Adipose tissue (tissue), 3 donors: ENCODE results near the gene ACRBP. TPM values are rescaled to one million over a fixed set of nuclear protein-coding genes. Genes with fewer than 3 reads are reported as not detected.

Experiments
- H3K27ac ChIP-seq: one replicate; pipeline ENCODE4 v1.5.1; 2013; ENCODE audit warnings: low read depth, low read length
- WGBS, 3 donors: extraction: QIAGEN DNeasy Blood & Tissue Kit; methylation state at CpG; one replicate each; pipeline ENCODE4 v1.1.7; 2013; 5-methylcytosine and 5-hydroxymethylcytosine counted together
- polyA plus RNA-seq, 3 donors: library from polyadenylated mRNA; stranded (reverse); fragments of 200-250 nt; gene quantifications; one replicate each; pipeline ENCODE4 v1.2.3, GENCODE V29; 2013
- donor health status: healthy with polysubstance abuse.
- donor health status: Bipolar disorder and iron deficiency.
- donor health status: healthy.

Gene ACRBP
- polyA plus RNA-seq, 3 donors, result 0.74 to 1.6 TPM; not detected in 1

DNA sequence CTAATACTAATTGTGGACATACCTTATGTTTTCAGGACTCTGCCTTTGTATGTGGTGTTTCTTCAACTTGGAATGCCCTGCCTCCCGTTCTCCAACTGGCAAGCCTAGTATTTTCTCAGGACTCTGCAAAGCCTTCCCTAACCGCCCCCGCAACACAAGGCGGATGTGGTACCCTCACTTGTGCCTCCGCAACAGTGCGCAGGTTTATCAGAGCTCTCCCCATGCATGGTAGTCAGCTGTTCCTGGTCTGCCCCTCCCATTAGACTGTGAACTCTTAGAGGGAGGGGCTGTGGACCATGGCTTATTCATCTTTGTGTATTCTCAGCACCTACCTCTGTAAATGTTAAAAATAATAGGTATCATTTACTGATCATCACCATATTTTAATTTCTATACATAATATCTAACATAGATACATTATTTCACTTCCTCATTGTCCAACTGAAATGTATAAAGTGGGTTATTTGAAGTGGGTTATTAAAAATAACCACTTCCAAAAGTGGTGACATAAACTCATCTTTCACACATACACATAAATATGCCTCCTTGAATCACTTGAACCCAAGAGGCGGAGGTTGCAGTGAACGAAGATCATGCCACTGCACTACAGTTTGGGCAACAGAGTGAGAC, 20.5 kb downstream of the ACRBP start:
- WGBS, 3 donors, result 69 to 79% (median 76%) methylated on average over 8 of the region's 8 CpGs
- H3K27ac ChIP-seq, result no peak overlapping the region

GRCh38 chr12:6620885-6621274, 26.4 kb downstream of the ACRBP start:
- 76 to 87% (median 82%) methylated on average over 29 of the region's 29 CpGs for WGBS, 3 donors
- no peak overlapping the region for H3K27ac ChIP-seq

DNA sequence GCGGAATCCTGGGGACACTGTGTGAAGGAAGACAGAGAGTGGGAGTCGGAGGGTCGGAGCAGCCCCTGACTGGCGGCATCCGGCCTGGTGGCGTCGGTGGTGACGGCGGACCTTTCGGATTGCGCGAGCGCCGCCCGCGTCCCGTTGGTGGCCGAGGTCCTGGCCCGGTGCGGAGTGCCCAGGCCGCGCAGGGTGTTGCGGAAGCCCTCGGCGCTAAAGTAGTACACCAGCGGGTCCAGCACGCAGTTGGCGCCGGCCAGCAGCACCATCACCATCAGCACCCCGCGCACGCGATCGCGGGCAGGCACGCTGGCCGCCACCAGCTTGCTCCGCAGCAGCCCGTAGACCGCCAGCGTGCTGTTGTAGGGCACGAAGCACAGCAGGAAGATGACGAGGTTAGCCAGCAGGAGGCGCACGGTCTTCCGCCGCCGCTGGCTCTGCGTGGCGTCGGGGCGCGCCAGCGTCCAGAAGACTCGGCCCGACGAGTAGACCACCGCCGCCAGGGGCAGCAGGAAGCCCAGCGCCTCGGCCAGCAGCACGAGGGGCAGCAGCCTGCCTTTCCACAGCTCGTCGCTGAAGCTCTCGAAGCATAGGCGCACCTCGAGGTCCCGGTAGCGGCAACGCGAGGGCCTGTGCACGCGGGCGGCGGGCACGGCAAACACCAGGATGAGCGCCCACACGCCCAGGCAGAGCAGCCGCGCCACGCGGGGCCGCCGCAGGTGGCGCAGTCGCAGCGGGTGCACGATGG, 26.9 kb downstream of the ACRBP start:
- 21 to 44% (median 33%) methylated on average over 79 to 88 of the region's 88 CpGs for WGBS, 3 donors
- H3K27ac ChIP-seq, result no peak overlapping the region

GRCh38 chr12:6618483-6619225, 28.6 kb downstream of the ACRBP start:
- WGBS, 3 donors, result 67 to 69% (median 69%) methylated on average over 4 to 5 of the region's 5 CpGs
- H3K27ac ChIP-seq, result no peak overlapping the region

DNA sequence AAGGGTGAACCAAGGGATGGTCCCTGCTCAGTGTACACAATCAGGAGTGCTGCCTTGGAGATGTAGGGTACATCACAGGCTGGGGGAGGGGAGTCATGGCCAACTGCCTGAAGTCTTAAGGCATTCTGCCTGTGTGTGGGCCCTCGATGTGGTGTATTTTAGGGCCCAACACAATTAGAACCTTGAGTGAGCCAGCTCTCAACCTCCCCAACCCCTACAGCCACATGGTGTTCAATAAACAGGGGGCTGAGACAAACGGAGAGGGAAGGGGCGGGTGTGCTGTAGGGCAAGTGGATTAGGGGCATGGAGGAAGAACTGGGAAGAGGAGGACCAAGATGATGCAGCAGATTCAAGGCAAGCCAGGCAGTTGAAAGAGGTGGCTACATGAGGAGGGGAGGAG, 31.4 kb downstream of the ACRBP start:
- no peak overlapping the region for H3K27ac ChIP-seq
- 40 to 69% (median 40%) methylated on average over 3 of the region's 3 CpGs for WGBS, 3 donors

DNA sequence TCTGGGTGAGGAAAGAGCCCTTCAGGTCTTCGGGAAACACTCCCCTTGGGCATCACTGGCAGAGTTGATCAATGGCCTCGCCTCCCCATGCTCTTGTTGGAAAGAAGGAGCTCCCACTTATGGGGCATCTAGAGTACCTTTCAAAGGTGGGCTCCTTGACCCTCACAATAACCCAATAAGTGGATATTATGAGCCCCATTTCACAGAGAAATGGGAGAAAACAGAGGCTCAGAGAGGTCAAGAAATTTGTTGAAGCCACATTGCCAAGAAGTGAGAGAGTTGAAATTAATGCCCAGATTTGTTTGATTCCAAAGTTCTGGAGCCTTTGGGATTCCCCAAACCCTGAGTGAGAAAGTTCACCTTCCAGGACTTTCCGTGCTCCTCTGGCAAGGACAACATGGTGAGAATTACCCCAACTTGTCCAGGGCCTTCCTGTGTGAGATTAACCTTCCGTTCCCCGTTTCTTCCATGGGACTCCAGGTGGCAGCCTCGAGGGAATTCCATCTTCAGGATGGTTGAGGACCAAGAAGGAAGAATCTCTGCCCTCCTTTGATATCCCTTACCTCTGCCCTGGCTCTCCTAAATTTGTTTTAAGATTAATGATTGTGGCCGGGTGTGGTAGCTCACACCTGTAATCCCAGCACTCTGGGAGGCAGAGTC, 32.6 kb downstream of the ACRBP start:
- H3K27ac ChIP-seq, result no peak overlapping the region
- WGBS, 3 donors, result 48 to 69% (median 65%) methylated on average over 7 of the region's 7 CpGs

- WGBS, 3 donors, result 4 to 8% (median 4%) methylated on average over 20 to 21 of the region's 21 CpGs
- peak overlapping the region; percentile 11 for H3K27ac ChIP-seq
Observed at GRCh38 chr12:6613776-6614512, 33.3 kb downstream of the ACRBP start.

DNA sequence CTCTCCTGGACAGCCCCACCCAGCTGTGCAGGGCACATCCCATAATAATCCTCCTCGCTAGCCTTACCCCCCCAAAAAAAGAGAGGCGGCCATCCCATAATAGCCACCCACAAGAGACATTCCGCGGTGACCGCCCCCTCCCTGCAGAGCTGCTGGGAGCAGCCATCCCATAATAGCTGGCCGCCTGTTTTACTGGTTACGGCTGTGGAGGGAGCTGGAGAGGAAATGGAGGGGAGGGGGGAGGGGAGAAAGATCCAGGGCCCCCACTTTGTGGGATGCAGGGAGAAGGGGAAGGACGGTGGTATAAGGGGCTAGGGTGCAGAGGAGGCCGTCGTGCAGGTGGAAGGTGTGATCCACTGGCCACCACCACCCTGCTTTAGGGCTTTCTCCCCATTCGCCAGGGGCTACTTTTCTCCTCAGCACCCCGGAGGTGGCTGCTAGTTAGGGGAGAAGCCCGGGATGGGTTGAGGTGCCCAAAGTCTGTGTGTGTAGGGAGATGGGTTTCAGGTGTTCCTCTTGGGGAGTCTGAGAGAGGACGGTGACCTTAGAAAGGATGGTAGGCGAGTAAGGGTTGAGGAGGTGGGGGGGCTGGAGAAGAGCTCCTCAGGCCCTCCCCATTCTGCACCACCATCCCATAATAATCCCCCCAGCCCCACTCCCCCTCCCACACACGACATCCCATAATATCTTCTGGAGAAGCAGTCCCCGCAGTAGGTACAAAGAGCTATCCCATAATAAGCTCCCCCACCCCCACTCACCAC, 34.0 kb downstream of the ACRBP start:
- 2 to 6% (median 2%) methylated on average over 15 to 17 of the region's 17 CpGs for WGBS, 3 donors
- H3K27ac ChIP-seq, result no peak overlapping the region

GRCh38 chr12:6612652-6613014, 34.6 kb downstream of the ACRBP start:
- WGBS, 3 donors, result 37 to 42% (median 38%) methylated on average over 7 of the region's 7 CpGs
- H3K27ac ChIP-seq, result no peak overlapping the region

DNA sequence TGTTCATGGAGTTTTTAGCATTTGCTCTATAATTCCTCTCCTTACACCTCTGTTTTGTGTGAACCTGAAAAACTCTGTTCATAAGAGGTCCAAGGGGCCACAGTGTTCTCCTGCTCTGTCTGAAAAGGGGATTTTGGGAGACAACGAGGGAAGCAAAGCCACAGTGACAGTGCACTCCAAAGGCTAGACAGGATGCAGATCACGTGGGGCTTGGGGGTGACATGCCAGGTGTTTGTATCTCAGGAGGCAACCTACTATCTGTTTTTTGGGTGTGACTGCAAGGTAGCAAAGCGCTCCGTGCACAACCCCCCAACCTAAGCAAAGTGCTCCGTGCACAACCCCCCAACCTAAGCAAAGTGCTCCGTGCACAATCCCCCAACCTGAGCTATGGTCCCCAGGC, 35.0 kb downstream of the ACRBP start:
- 65 to 77% (median 68%) methylated on average over 6 of the region's 6 CpGs for WGBS, 3 donors
- no peak overlapping the region for H3K27ac ChIP-seq

- WGBS, 3 donors, result 27 to 57% (median 53%) methylated on average over 8 of the region's 8 CpGs
Observed at GRCh38 chr12:6608592-6609281, 38.5 kb downstream of the ACRBP start.

DNA sequence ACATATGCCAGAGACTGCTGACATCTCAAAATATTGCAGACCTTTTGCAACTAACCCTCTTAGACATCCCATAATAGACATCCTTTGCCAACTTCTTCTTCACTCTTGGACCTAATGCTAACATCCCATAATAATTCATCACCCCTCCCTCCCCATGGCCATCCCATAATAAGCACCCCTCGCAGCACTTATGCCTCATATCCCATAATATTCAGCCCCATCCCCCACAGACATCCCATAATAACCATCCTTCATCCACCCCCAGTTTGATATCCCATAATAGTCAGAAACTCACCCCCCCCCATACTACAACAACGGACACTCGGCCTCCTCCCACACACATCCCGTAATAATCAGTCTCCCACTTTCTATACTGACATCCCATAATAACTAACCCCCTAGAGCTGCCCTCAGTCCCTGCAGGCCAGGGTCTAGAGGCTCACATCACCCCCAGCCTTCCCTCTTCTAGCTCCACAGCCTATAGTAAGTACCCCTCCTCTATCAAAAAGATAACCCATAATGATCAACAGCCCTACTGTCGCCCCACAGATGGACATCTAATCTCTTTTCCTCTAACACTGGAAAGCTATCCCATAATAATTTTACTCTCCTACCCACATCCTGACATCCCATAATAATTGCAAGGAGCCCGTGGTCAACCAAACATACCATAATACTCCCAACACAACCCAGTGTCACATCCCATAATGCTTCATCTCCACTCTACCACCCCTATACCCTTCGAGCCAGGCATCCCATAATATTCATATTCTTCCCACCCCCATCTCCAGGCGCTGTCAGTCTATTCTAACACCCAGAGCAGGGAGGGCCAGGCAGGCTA, 39.3 kb downstream of the ACRBP start:
- H3K27ac ChIP-seq, result no peak overlapping the region
- WGBS, 3 donors, result 2 to 4% (median 4%) methylated on average over 8 of the region's 8 CpGs

More at GRCh38 chr12:6608592-6609281, 38.5 kb downstream of the ACRBP start:
- no peak overlapping the region for H3K27ac ChIP-seq

DNA sequence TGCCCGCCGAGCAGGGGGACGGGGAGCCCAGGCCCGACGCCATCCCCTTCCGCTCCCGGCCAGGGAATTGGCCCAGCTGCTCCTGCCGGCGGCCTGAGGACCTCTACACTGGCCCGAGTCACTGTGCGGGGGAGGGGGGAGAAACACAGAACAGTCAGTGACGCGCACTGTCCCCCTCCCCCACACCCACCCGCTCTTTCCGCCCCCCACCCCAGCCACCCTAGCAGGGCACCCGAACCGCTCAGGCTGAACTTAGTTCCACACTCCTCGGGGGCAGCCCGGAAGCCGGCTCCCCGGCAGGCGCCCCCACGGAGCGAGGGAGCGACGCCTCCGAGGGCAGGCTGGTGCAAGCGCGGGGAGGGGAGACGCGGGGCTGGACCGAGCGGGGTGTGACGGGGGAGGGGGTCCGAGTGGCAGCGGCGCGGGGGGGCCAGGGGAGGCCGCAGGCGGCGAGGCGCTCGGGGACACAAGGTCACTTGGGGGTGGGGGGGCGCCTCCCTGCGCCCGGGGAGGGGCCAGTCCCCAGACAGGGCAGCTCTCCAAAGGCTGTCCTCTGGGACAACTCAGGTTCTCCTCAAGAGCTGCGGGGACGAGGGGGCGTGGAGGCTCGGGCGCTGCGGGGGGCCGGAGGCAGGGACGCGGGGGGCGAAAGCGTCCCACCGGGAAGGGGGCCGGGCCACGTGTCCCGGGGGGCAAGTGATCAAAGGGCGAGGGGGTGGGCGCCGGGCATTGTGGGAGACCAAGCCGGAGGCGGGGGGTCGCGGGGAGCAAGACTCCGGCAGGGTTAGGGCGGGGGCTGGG, 40.7 kb downstream of the ACRBP start:
- 1% methylated on average over 50 to 67 of the region's 70 CpGs for WGBS, 3 donors

GRCh38 chr12:6605421-6606330, 41.6 kb downstream of the ACRBP start:
- H3K27ac ChIP-seq, result no peak overlapping the region
- WGBS, 3 donors, result 4 to 6% (median 6%) methylated on average over 18 of the region's 18 CpGs

More for the DNA sequence above, 40.7 kb downstream of the ACRBP start:
- peak overlapping the region; percentile 28 for H3K27ac ChIP-seq
